Activated CD4-positive, alpha-beta memory T cell treated with anti-CD3 and anti-CD28 coated beads, Interleukin-2, amount 10 ng/mL, durations not matched to agents 7 days and 5 days (primary cell): ENCODE results near the gene PSMB1. TPM values are rescaled to one million over a fixed set of nuclear protein-coding genes. Genes with fewer than 3 reads are reported as not detected.

Experiments
- CTCF ChIA-PET: fragments of 350-600 bp; sonication (Branson Sonifier 250); formaldehyde crosslinking; loops from one replicate; lab custom pipeline; 2021; ENCODE audit warnings: antibody characterized with exemption, inconsistent platforms; lab: Charles Lee
- POLR2A ChIA-PET: fragments of 350-600 bp; sonication (Branson Sonifier 250); formaldehyde crosslinking; loops from one replicate; lab custom pipeline; 2021; ENCODE audit warnings: antibody characterized with exemption; lab: Charles Lee
- DNase-seq: peaks from one replicate; pipeline ENCODE4 v3.0.0-alpha.2; 2020
- H3K27ac Mint-ChIP-seq: one replicate; pipeline ENCODE4 v1.8.0; 2021; ENCODE audit warnings: mild to moderate bottlenecking, mixed read lengths
- H3K27me3 Mint-ChIP-seq: one replicate; pipeline ENCODE4 v1.8.0; 2021; ENCODE audit warnings: mixed read lengths
- H3K36me3 Mint-ChIP-seq: one replicate; pipeline ENCODE4 v1.8.0; 2021; ENCODE audit warnings: low read depth, mixed read lengths
- H3K4me1 Mint-ChIP-seq: one replicate; pipeline ENCODE4 v1.8.0; 2021; ENCODE audit warnings: mixed read lengths
- H3K4me3 Mint-ChIP-seq: one replicate; pipeline ENCODE4 v1.8.0; 2021; ENCODE audit warnings: mild to moderate bottlenecking, mixed read lengths
- H3K9me3 Mint-ChIP-seq: one replicate; pipeline ENCODE4 v1.8.0; 2021; ENCODE audit warnings: mixed read lengths
- total RNA-seq, 2 experiments: library from RNA; stranded (reverse); gene quantifications; one replicate each; pipeline ENCODE4 v1.2.3, GENCODE V29; 2021

Gene PSMB1
- total RNA-seq, 2 experiments from 2014 or later = 151 to 157 TPM

DNA sequence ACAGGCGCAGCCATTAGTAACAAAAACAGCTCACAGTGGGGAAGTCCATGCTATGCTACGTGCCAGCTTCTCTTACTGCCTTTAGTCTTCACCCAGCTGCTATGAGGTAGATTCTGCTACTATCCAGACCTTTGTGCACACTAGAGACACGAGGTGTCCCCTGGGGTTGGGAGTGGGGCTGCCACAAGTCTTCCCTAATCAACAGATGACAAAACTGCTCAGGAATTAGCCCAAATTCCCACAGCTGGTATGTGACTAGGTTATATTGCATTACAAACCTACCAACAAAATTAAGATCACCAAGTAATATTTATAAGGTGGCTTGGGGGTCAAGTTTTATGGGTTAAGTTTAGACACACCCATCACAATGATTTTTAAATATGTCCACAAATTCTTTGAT, 63.3 kb downstream of the PSMB1 start:
- POLR2A ChIA-PET = no interaction called here
- no peak overlapping the region for H3K27ac Mint-ChIP-seq
- no peaks in the 10 kb centered on the region for H3K4me1 Mint-ChIP-seq
- no peak overlapping the region for H3K4me3 Mint-ChIP-seq
- no peaks in the 10 kb centered on the region for H3K9me3 Mint-ChIP-seq
- H3K27me3 Mint-ChIP-seq = peaks cover 14% of the 10 kb centered on the region
- no peaks in the 10 kb centered on the region for H3K36me3 Mint-ChIP-seq
- no peak for DNase-seq
- CTCF ChIA-PET = no interaction called here

DNA sequence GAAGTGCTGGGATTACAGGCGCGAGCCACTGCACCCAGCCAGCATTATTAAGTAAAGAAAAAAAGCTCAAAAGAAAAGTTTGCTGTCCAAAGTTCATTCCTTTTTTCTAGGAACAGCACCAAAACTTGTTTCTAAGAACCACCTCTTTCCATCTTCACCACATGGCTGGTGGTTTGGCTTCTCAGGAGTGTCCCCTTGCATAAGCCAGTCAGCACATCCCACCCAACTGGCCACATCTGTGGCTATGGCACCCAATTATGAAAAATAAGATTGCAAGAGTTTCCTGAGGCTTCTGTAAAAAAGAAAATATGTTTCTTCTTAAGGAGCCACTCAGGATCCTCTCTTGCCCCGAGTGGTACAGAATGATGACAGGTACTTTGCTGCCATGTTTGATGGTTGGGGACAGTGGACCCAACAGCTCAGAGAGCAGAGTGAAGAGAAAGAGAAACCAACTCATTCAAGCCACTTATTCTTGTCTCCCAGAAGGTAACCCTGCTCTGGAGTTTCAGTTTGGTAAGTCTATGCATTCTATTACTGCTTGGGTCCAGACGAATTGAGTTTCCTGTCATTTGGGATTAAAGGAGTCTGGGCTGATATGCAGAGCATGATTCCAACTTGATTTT, 65.3 kb downstream of the PSMB1 start:
- ChIA-PET CTCF (interaction anchor here (1.6 kb wide), 1 partner anchor 656 kb away, joined by 3 read pairs; no protein-coding TSS in a partner anchor), POLR2A (no interaction called here)
- H3K4me1 Mint-ChIP-seq = no peaks in the 10 kb centered on the region
- DNase-seq = no peak
- H3K27ac Mint-ChIP-seq = no peak overlapping the region
- H3K36me3 Mint-ChIP-seq = no peaks in the 10 kb centered on the region
- H3K27me3 Mint-ChIP-seq = peaks cover 6% of the 10 kb centered on the region
- no peak overlapping the region for H3K4me3 Mint-ChIP-seq
- H3K9me3 Mint-ChIP-seq = no peaks in the 10 kb centered on the region

DNA sequence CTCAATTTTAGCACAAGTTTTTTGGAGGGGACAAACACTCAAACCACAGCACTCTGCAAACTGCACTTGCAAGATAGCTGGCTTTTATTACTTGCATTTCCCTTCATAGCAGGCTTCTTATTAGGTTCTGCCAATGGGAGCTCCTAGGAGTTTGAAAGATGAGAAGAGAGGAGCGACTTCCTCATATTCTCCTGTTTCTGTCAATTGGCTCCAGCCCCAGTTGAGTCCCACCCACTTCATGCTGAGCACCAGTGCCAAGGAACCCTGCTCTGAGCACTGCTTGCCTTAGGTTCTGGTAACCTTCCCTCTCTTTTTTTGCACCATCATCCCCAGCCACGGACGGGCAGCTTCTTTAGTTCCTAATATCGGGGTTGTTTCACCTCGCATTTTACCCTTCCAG, 67.9 kb downstream of the PSMB1 start:
- H3K27me3 Mint-ChIP-seq = peaks cover 20% of the 10 kb centered on the region
- no peak overlapping the region for H3K4me3 Mint-ChIP-seq
- H3K4me1 Mint-ChIP-seq = no peaks in the 10 kb centered on the region
- no peaks in the 10 kb centered on the region for H3K36me3 Mint-ChIP-seq
- no peak overlapping the region for H3K27ac Mint-ChIP-seq
- CTCF ChIA-PET = no interaction called here
- H3K9me3 Mint-ChIP-seq = no peaks in the 10 kb centered on the region
- DNase-seq = no peak
- POLR2A ChIA-PET = no interaction called here

Other genes with a start within 250 kb of the PSMB1 start
- gene FAM120B, start 246.5 kb downstream of the PSMB1 start, total RNA-seq = 10 to 100 TPM; 23.9 to 25.0 TPM
- gene TBP, start 1.1 kb upstream of the PSMB1 start, total RNA-seq = 10 to 100 TPM; 19.1 to 19.6 TPM
- 10 to 100 TPM; 78.7 to 82.1 TPM for gene PDCD2, start 31.3 kb upstream of the PSMB1 start, total RNA-seq